ENCODE results near the gene ABLIM1.

Gene ABLIM1

GRCh38 chr10:114573330-114574045, 84.6 kb downstream of the ABLIM1 start:
- no peak for DNase-seq

DNA sequence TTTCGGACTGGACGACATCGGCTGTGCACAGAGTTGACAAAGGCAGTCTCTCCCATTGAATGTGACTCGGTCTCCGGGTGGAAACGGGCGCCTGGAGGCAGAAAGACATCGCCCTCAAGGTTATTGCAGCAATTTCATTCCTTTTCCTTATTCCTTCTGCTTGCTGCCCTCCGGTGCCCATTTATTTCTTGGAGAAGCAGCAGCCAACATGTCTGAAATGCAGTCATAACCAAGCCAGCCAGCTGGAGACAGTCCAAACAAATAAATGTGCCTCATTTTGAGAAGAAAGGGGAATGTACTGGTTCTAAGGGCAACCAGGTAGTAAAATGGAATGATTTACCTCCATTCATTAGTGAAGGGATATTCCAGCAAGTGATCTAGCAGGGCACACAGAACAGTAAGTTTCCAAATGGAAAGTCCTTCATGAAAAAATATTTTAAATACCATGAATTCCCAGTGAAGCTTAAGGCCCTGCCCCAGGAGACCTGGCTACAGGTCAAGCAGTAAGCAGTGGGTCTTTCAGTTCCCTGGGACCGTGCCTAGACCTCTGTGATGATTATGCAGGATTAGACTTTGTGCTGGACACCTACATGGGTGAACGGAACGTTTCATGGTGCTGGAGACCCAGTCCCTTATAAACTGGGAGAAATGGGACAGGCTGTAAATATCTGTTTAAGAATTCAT, 86.6 kb downstream of the ABLIM1 start:
- DNase-seq: no peak

GRCh38 chr10:114566064-114566463, 92.0 kb downstream of the ABLIM1 start:
- DNase-seq: no peak

GRCh38 chr10:114565066-114565465, 93.0 kb downstream of the ABLIM1 start:
- no peak for DNase-seq

DNA sequence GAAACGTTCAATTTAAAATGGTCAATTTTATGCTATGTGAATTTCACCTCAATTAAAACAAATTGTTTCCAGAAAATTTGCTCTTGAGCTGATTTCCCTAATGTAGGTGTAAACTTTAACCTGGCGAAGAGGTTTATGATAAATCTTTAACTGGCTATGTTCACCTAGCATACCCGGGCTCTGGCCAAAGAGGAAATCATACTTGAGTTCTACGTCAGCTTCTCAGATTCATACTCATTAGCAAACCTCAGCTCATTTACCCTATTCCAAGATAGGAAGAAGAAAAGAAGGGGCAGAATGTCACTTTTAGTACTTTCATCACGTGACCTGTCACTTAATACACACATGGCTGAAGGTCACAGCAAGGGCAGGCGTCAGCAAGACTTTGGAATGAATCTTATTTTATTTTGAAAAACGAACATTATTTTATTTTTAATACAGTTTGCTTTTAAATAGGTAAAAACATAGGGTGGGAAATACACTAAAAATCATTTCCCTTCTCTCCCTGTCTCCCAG, 97.0 kb downstream of the ABLIM1 start:
- DNase-seq: no peak

- DNase-seq: no peak
Observed at GRCh38 chr10:114560144-114560543, 97.9 kb downstream of the ABLIM1 start.

DNA sequence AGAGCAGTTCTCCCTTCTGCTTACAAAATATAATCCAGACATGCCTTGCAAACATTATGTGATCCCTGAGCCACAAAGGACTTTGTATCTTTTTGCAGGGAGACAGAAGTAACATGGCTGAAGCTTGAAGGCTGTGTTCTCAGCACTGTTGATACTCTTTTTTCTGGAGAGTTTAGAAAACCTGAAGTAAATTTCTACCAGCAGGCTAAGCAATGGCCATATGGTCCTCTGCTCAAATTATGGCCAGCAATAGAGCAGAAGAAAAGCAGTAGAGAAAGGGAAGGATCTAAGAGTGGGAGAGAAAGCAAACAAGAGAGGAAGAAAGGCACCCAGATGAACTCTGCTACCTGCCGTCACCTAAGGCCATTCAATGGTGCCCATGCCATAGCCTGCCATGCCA, 98.4 kb downstream of the ABLIM1 start:
- DNase-seq: no peak

GRCh38 chr10:114557854-114558253, 100.2 kb downstream of the ABLIM1 start:
- DNase-seq: no peak

GRCh38 chr10:114556236-114557122, 101.6 kb downstream of the ABLIM1 start:
- DNase-seq: no peak

GRCh38 chr10:114553436-114553835, 104.6 kb downstream of the ABLIM1 start:
- DNase-seq: no peak

GRCh38 chr10:114552050-114552449, 106.0 kb downstream of the ABLIM1 start:
- DNase-seq: no peak

GRCh38 chr10:114551636-114551972, 106.5 kb downstream of the ABLIM1 start:
- DNase-seq: no peak

DNA sequence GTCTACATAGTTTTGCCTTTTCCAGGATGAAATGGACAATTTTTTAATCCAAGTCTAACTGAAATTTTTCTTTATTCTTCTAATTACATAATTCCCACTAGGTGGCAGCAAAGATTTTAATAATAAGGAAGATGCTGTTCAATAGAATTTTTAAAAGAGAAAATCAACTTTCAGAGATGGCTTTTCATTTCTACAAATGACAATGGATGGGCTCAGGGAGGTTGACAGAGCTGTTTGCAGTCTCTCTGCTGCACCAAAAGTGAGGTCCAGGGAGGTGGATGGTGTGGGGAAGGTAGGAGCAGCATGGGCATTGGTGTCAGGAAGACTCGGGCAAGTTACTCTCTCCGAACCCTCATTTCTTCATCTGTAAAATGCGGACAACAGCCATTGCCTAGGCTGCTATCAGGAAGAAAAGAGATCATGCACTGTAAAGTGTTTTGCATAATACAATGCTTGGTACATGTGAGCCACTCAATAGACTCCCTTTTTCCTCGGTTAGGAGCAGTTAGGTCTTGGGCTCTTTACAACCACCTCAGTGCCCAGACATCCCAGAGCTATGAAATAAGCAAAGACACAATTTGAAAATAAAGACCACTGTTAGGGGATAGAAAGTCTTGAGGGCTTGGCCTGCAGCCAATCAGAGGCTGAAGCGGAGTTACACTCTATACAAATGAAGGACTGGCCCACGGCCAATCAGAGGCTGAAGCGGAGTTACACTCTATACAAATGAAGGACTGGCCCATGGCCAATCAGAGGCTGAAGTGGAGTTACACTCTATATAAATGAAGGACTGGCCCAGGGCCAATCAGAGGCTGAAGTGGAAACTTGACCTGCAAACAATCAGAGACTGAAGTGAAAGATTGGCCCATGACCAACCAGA, 107.1 kb downstream of the ABLIM1 start:
- no peak for DNase-seq

GRCh38 chr10:114548662-114549061, 109.4 kb downstream of the ABLIM1 start:
- no peak for DNase-seq

- no peak for DNase-seq
Observed at GRCh38 chr10:114547514-114547913, 110.6 kb downstream of the ABLIM1 start.

- no peak for DNase-seq
Observed at GRCh38 chr10:114547056-114547455, 111.0 kb downstream of the ABLIM1 start.

DNA sequence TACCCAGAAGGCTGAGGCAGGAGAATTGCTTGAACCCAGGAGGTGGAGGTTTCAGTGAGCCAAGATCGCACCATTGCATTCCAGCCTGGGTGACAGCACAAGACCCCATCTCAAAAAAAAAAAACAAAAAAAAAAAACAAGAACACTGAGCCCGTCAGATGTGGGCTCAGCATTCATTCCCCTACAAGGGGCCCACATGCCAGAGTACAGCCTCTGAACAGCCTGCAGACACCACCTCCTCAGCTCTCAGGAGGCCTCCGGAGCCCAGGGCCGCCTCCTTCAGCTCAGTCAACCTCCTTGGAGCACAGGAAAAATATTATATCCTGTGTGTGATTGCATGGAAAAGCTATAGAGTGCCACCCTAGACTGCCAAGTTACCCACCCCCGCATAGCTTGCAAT, 112.3 kb downstream of the ABLIM1 start:
- no peak for DNase-seq

DNA sequence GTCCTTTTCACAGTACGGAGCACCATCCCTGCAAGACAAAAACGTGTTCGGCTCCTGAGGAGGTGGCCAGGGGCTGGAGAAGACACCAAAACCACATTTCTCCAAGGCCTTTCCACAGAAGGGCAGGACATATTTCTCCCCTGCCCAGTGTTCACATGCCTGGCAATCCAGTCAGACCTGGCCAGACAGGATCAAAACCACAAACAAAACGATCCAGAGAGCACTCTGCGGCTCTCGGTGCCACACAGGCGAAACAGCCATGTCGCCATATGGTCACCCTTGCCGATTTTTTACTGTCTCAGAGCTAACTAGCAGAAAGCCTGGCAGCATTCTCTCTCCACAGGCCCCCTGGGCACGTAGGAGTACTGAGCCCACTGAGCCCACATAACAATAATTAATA, 113.0 kb downstream of the ABLIM1 start:
- no peak for DNase-seq

GRCh38 chr10:114544045-114544659, 113.9 kb downstream of the ABLIM1 start:
- DNase-seq: peak; percentile 66

DNA sequence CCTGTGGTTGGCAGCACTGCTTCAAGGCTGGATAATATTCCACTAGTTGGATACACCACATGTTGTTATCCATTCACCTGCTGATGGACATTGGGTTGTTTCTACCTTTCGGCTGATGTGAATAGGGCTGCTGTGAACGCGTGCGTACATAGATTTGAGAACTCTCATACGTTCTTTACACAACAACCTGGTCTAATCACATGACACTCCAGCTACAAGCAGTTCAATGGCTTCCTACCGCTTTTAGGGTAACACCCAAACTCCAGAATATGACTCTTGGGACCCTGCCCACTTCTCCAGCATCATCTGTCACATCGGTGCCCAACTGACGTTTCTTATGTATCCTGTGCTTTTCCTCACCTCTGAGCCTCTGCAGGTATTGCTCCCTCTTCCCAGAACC, 114.6 kb downstream of the ABLIM1 start:
- no peak for DNase-seq

DNA sequence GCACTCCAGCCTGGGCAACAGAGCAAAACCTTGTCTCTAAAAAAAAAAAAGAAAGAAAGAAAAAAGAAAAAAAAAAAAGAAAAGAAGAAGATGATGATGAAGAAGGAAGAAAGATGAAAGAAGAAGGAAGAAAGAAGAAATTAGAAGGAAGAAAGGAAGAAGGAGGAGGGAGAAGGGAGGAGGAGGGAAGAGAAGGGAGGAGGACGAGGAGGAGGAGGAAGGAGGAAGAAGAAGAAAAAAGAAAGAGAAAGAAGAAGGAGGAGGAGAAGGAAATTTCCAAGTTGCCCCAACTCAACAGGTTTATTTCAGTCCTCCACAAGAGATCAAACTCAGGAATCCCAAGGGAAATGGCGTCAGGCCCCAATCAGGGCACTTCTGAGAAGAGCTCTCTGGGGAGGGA, 115.7 kb downstream of the ABLIM1 start:
- DNase-seq: no peak

DNA sequence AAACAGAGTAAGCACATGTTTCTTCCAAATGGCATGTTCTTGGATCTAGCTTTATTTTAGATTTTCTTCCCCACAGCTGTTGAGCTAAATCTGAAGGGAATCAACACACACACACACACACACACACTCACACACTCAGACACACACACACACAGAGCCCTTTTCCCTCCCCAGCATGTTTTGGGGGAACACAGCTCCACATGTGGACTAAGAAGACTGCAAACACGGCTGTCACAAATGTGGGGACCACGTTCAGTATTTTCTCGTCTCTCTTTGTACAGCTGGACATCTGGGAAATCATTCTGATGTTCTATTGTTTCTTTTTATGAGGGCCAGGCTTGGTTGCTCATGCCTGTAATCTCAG, 116.3 kb downstream of the ABLIM1 start:
- DNase-seq: no peak
